ENCODE measurements around the gene SLC2A10.

SLC2A10 gene

DNA sequence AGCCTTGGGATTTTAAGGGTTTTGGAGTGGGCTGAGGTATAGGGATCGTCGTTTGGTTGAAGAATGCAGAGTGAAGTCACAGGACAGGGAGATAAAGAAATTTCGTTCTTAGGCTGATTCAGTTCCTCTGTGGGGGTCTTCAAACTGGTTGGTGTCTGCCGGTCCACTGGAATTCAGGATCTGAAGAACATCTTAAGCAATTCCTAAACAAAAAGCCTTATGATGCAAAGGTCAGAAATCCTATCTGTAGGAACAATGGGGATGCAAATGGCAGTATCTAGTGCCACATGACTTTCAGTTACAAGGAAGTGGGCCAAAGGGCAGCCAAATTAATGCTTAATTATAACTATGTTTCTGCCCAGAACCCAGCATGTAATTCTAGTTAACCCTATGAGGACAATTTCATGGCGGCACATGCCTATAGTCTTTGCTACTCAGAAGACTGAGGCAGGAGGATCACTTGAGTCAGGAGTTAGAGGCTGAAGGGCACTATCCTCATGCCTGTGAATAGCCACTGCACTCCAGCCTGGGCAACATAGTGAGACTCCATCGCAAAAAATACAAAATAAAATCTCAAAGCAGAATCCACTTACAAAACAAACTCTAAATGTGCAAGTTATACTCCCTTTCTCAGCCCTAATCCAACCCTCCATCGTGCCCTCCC lies 4.6 kb upstream of the SLC2A10 start:
- no peaks in the 10 kb centered on the region for H3K36me3 ChIP-seq (replicated peaks)
- in situ Hi-C loops (cut with HindIII; ENCODE audit: low pct_ligation_motif_present, low sequenced_read_pairs): no loop called here
- TF ChIP-seq, protein P1, sequence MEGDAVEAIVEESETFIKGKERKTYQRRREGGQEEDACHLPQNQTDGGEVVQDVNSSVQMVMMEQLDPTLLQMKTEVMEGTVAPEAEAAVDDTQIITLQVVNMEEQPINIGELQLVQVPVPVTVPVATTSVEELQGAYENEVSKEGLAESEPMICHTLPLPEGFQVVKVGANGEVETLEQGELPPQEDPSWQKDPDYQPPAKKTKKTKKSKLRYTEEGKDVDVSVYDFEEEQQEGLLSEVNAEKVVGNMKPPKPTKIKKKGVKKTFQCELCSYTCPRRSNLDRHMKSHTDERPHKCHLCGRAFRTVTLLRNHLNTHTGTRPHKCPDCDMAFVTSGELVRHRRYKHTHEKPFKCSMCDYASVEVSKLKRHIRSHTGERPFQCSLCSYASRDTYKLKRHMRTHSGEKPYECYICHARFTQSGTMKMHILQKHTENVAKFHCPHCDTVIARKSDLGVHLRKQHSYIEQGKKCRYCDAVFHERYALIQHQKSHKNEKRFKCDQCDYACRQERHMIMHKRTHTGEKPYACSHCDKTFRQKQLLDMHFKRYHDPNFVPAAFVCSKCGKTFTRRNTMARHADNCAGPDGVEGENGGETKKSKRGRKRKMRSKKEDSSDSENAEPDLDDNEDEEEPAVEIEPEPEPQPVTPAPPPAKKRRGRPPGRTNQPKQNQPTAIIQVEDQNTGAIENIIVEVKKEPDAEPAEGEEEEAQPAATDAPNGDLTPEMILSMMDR (IDR thresholded peaks at IDR 0.05; ENCODE audit: low read depth, low read length, missing control alignments): no peak
- H3K4me3 ChIP-seq (ENCODE audit: low read depth, low read length): no peak overlapping the region
- H3K27ac ChIP-seq: no peak overlapping the region
- DNase-seq: no peak
- no peaks in the 10 kb centered on the region for H3K27me3 ChIP-seq (replicated peaks)

DNA sequence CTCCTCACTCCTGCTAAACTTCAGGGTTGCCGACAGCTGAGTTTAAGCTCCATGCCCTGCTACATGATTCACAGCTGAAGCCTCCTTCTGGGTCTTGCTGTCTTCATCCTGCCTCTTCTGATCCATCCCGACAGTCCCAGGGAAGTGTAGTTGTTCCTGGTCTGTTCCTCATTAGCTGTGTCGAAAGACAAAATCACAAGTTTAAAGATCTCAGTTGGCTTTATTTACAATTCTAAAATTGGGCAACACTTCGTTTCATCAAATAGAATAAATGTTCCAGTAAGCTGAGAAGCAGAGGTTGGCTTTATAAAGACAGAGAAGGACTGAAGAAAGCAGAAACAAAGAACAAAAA lies 4.1 kb upstream of the SLC2A10 start:
- Histone ChIP-seq H3K27me3 (replicated peaks) (no peaks in the 10 kb centered on the region), H3K27ac (no peak overlapping the region), H3K36me3 (replicated peaks) (no peaks in the 10 kb centered on the region), H3K4me3 (ENCODE audit: low read depth, low read length) (no peak overlapping the region)
- in situ Hi-C loops (cut with HindIII; ENCODE audit: low pct_ligation_motif_present, low sequenced_read_pairs): no loop called here
- no peak for DNase-seq
- TF ChIP-seq, protein P1 (IDR thresholded peaks at IDR 0.05; ENCODE audit: low read depth, low read length, missing control alignments): no peak

DNA sequence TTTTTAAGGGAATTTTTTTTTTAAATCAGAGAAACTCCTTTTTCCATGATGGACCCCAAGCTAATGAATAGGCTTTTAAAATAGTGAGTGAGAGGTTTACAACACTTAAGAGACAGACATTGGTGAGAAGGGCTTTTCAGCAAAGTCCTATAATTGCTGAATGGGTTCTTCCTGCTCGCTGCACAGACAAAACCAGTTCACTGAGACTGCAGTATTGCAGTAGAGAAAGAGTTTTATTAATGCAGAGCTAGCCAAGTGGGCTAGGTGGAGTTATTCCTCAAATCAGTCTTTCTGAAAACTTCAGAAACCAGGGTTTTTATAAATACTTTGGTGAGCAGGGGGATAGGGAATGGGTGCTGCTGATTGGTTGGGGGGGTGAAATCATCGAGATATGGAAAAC lies 3.2 kb upstream of the SLC2A10 start:
- H3K4me3 ChIP-seq (ENCODE audit: low read depth, low read length): no peak overlapping the region
- in situ Hi-C loops (cut with HindIII; ENCODE audit: low pct_ligation_motif_present, low sequenced_read_pairs): no loop called here
- no peaks in the 10 kb centered on the region for H3K27me3 ChIP-seq (replicated peaks)
- DNase-seq: no peak
- TF ChIP-seq, protein P1 (IDR thresholded peaks at IDR 0.05; ENCODE audit: low read depth, low read length, missing control alignments): no peak
- no peak overlapping the region for H3K27ac ChIP-seq
- H3K36me3 ChIP-seq (replicated peaks): no peaks in the 10 kb centered on the region

DNA sequence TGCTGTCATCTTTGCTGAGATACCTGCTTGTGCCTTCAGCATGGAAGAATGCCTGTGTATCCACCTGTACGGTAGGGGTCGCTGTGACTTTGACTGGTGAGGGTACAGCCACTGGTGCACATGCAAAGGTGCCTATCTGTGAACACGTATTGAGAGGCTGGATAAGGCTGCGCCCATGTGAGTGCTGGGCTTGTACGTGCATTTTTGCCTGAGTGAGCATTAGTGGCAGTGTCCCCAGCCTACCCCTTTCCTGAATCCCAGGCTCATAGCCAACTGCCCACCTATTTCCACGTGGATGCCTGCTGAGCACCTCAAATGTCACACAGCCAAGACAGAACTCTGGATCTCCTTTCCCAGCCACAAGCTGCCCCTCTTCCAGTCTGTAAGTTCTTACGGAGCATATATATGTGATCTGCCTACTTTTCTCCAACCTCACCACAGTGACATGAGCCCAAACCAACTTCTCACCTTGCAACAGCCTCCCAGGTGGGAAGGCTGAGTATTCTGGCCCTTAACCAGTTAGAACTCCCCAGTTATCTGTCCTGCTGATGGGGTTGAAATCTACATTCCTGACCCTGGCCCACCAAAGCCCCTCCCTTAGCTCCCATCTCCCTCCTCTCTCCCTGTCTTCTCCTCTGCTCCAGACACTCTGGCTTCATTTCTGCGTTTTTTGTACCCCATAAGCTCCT lies 1.1 kb upstream of the SLC2A10 start:
- in situ Hi-C loops (cut with HindIII; ENCODE audit: low pct_ligation_motif_present, low sequenced_read_pairs): no loop called here
- H3K27ac ChIP-seq: no peak overlapping the region
- TF ChIP-seq, protein P1 (IDR thresholded peaks at IDR 0.05; ENCODE audit: low read depth, low read length, missing control alignments): peak; percentile 32
- H3K4me3 ChIP-seq (ENCODE audit: low read depth, low read length): no peak overlapping the region
- no peak for DNase-seq
- H3K27me3 ChIP-seq (replicated peaks): no peaks in the 10 kb centered on the region
- no peaks in the 10 kb centered on the region for H3K36me3 ChIP-seq (replicated peaks)

DNA sequence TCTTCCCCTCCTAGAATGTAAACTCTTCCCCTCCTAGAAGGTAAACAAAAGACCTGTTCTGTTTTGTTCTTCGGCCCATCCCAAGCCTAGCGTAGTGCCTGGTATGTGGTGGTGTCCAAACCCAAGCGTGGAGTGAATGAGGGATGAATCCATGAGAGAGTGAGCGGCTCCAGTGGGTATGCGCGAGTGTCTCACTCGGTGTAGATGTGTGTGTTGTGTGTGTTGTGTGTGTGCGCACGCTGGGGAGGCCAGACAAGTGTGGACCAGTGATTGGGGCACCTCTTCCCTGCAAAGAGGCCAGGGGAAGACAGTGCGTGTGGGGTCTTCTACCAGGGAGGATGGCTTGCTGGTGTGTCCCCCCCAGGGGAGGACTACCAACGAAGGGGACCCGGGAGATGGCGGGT lies 392 bp upstream of the SLC2A10 start:
- Histone ChIP-seq H3K36me3 (replicated peaks) (no peaks in the 10 kb centered on the region), H3K27ac (peak overlapping the region; percentile 46), H3K4me3 (ENCODE audit: low read depth, low read length) (peak overlapping the region; percentile 74), H3K27me3 (replicated peaks) (no peaks in the 10 kb centered on the region)
- TF ChIP-seq, protein P1 (IDR thresholded peaks at IDR 0.05; ENCODE audit: low read depth, low read length, missing control alignments): no peak
- in situ Hi-C loops (cut with HindIII; ENCODE audit: low pct_ligation_motif_present, low sequenced_read_pairs): no loop called here
- no peak for DNase-seq
